ENCODE results near the gene ZNF264. TPM values are rescaled to one million over a fixed set of nuclear protein-coding genes. Genes with fewer than 3 reads are reported as not detected.

The ZNF264 gene
- total RNA-seq, 2 donors from 2014 or later, result 60.0 to 65.4 TPM

DNA sequence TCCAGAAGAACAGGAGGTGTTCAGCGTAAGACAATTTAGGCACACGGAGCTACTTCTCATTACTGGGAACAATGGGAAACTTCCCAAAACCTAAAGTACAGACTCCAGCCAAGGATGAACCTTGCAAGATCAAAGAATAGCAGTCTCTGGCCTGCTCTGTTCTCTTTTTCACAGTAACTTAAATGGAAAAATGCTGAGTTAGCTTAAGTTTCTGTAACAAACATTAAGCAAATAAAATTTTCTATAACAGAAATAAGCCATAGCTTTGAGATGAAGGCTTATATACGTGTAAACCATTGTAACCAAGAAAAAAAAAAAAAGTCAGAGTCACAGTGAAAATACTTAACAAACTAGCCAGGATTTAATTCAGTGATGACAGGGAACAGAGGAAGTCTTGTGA, 70.7 kb downstream of the ZNF264 start:
- Histone ChIP-seq H3K36me3 (peaks cover 22% of the 10 kb centered on the region), H3K4me1 (ENCODE audit: control insufficient read depth in 1 of 2, low read depth in 2 of 2) (no peaks in the 10 kb centered on the region), H3K27me3 (replicated peaks; ENCODE audit: insufficient read depth) (no peaks in the 10 kb centered on the region), H3K27ac (no peak overlapping the region), H3K4me3 (no peak overlapping the region), H3K9me3 (peaks cover 25% of the 10 kb centered on the region)
- ATAC-seq (ENCODE audit: insufficient number of reproducible peaks, low FRiP score, low read depth), result no peak
- DNase-seq (ENCODE audit: low spot score), result no peak
- TF ChIP-seq, protein P1, sequence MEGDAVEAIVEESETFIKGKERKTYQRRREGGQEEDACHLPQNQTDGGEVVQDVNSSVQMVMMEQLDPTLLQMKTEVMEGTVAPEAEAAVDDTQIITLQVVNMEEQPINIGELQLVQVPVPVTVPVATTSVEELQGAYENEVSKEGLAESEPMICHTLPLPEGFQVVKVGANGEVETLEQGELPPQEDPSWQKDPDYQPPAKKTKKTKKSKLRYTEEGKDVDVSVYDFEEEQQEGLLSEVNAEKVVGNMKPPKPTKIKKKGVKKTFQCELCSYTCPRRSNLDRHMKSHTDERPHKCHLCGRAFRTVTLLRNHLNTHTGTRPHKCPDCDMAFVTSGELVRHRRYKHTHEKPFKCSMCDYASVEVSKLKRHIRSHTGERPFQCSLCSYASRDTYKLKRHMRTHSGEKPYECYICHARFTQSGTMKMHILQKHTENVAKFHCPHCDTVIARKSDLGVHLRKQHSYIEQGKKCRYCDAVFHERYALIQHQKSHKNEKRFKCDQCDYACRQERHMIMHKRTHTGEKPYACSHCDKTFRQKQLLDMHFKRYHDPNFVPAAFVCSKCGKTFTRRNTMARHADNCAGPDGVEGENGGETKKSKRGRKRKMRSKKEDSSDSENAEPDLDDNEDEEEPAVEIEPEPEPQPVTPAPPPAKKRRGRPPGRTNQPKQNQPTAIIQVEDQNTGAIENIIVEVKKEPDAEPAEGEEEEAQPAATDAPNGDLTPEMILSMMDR (IDR thresholded peaks at IDR 0.05), result no peak

DNA sequence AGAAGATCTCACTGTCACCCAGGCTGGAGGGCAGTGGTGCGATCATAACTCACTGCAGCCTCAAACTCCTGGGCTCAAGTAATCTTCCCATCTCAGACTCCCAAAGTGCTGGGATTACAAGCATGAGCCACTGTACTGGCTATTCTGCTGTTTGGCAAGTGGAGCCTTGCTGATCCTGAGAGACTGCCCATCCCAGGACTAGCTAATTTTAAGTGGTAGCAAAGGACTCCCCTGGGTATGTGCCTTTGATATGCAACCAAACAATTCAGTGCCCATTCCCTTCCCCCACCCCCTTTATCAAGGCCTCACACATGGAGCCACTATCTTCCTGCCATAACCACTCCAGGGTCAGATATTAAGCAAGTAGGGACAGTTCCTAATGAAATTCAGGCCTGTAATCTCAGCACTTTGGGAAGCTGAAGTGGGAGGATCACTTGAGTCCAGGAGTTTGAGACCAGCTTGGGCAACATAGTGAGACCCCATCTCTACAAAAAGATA, 72.0 kb downstream of the ZNF264 start:
- H3K9me3 ChIP-seq, result peaks cover 23% of the 10 kb centered on the region
- H3K36me3 ChIP-seq, result peaks cover 22% of the 10 kb centered on the region
- TF ChIP-seq, protein P1 (IDR thresholded peaks at IDR 0.05), result no peak

DNA sequence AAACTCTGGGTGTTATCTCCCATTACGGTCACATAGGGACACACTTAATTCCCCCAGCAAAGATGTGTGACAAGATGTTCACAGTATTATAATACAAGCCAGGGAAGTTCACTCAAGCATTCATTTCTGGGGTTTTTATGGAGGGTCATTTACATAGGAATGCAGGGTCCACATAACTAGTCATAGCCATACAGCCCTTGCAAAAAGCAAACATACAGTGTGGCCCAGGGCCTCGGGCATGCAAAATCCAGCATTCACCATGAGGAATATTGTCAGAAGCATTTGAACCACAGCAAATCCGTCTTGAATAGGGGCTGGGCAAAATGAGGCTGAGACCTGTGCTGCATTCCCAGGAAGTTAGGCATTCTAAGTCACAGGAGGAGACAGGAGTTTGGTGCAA, 76.0 kb downstream of the ZNF264 start:
- peaks cover under 1% of the 10 kb centered on the region for H3K9me3 ChIP-seq

More for the DNA sequence above, 72.0 kb downstream of the ZNF264 start:
- Histone ChIP-seq H3K27me3 (replicated peaks; ENCODE audit: insufficient read depth) (no peaks in the 10 kb centered on the region), H3K4me3 (no peak overlapping the region), H3K4me1 (ENCODE audit: control insufficient read depth in 1 of 2, low read depth in 2 of 2) (no peaks in the 10 kb centered on the region), H3K27ac (no peak overlapping the region)
- no peak for DNase-seq (ENCODE audit: low spot score)
- ATAC-seq (ENCODE audit: insufficient number of reproducible peaks, low FRiP score, low read depth), result no peak

DNA sequence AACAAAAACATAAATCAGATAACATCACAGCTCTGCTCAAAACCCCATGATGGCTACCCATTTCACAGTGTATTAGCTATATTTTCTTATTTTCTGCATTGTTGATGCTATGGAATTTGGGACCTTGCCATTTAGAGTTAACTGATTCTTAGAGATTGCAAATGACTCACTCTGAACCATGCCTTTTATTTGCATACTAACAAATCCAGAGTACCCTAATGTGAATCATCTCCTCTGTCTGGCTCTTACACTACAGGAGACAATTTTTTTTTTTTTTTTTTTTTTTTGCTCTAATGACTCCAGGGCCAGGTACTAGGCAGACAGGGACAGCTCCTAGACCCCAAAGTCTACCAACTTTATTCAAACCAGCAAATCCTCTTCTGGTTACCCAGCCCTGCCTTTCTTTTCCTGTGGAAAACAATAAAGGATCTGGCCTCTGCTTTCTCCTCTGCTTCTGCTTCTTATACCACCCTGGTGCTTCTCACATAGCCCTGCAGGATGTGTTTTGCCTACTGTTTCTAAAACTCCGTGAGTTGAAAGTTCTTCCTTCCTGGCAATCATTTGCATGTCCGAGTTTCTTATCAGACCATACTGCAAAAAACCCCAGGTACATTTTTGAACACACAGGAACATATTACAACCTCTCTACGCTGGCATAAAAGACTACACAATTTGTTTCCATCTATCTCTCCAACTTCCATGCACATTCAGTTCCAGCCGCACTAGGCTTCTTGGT, 78.4 kb downstream of the ZNF264 start:
- ATAC-seq (ENCODE audit: insufficient number of reproducible peaks, low FRiP score, low read depth) (no peak), DNase-seq (ENCODE audit: low spot score) (no peak)
- no peaks in the 10 kb centered on the region for H3K9me3 ChIP-seq
- TF ChIP-seq, protein P1 (IDR thresholded peaks at IDR 0.05), result no peak
- H3K4me3 ChIP-seq, result no peak overlapping the region
- no peaks in the 10 kb centered on the region for H3K27me3 ChIP-seq (replicated peaks; ENCODE audit: insufficient read depth)
- no peaks in the 10 kb centered on the region for H3K4me1 ChIP-seq (ENCODE audit: control insufficient read depth in 1 of 2, low read depth in 2 of 2)
- no peak overlapping the region for H3K27ac ChIP-seq
- no peaks in the 10 kb centered on the region for H3K36me3 ChIP-seq

More for the DNA sequence above, 76.0 kb downstream of the ZNF264 start:
- Histone ChIP-seq H3K27me3 (replicated peaks; ENCODE audit: insufficient read depth) (no peaks in the 10 kb centered on the region), H3K4me1 (ENCODE audit: control insufficient read depth in 1 of 2, low read depth in 2 of 2) (no peaks in the 10 kb centered on the region), H3K4me3 (no peak overlapping the region), H3K36me3 (no peaks in the 10 kb centered on the region), H3K27ac (no peak overlapping the region)
- ATAC-seq (ENCODE audit: insufficient number of reproducible peaks, low FRiP score, low read depth) (no peak), DNase-seq (ENCODE audit: low spot score) (no peak)
- TF ChIP-seq, protein P1 (IDR thresholded peaks at IDR 0.05), result no peak

DNA sequence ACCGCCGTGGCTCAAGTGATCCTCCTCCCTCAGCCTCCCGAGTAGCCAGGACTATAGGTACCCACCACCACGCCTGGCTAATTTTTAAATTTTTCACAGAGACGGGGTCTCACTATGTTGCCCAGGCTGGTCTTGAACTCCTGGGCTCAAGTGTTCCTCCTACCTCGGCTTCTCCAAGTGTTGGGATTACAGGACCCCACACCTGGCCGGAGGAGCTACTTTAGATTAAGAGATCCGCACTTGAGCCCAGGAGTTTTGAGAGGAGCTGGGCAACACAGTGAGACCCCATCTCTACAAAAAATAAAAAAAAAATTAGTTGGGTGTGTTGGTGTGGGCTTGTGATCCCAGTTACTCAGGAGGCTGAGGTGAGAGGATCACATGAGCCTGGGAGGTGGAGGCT, 80.0 kb downstream of the ZNF264 start:
- H3K4me3 ChIP-seq, result no peak overlapping the region
- TF ChIP-seq, protein P1 (IDR thresholded peaks at IDR 0.05), result no peak

More for the DNA sequence above, 80.0 kb downstream of the ZNF264 start:
- ATAC-seq (ENCODE audit: insufficient number of reproducible peaks, low FRiP score, low read depth) (no peak), DNase-seq (ENCODE audit: low spot score) (no peak)
- Histone ChIP-seq H3K9me3 (no peaks in the 10 kb centered on the region), H3K27ac (no peak overlapping the region), H3K36me3 (no peaks in the 10 kb centered on the region), H3K4me1 (ENCODE audit: control insufficient read depth in 1 of 2, low read depth in 2 of 2) (no peaks in the 10 kb centered on the region), H3K27me3 (replicated peaks; ENCODE audit: insufficient read depth) (no peaks in the 10 kb centered on the region)

Other genes starting within 250 kb of the ZNF264 start
- gene USP29, start 71.5 kb upstream of the ZNF264 start, total RNA-seq, result not detected
- gene ZIM3, start 46.3 kb upstream of the ZNF264 start, total RNA-seq, result not detected
- not detected for gene DUXA, start 24.0 kb upstream of the ZNF264 start, total RNA-seq
- gene AURKC, start 39.5 kb downstream of the ZNF264 start, total RNA-seq, result 1 to 10 TPM; 1.1 to 2.2 TPM
- 10 to 100 TPM; 23.0 to 30.7 TPM for gene ZNF805, start 49.1 kb downstream of the ZNF264 start, total RNA-seq
- 100 to 1,000 TPM in 1 of 2 donors, 10 to 100 TPM in 1; 81.4 to 118 TPM for gene ZNF460, start 89.0 kb downstream of the ZNF264 start, total RNA-seq
- gene ZNF543, start 129.0 kb downstream of the ZNF264 start, total RNA-seq, result 1 to 10 TPM; 7.6 to 9.7 TPM
- 1 to 10 TPM; 6.2 to 7.5 TPM for gene ZNF304, start 159.8 kb downstream of the ZNF264 start, total RNA-seq
- 1 to 10 TPM; 2.0 to 9.5 TPM for gene TRAPPC2B, start 172.1 kb downstream of the ZNF264 start, total RNA-seq
- 1 to 10 TPM in 1 of 2 donors, under 1 TPM in 1; 0.68 to 3.4 TPM for gene ZNF547, start 172.1 kb downstream of the ZNF264 start, total RNA-seq
- 10 to 100 TPM; 48.2 to 49.1 TPM for gene ZNF548, start 198.4 kb downstream of the ZNF264 start, total RNA-seq
- gene ZNF17, start 219.7 kb downstream of the ZNF264 start, total RNA-seq, result 10 to 100 TPM; 11.2 to 17.5 TPM
- 10 to 100 TPM in 1 of 2 donors, 1 to 10 TPM in 1; 3.0 to 19.2 TPM for gene ZNF749, start 243.8 kb downstream of the ZNF264 start, total RNA-seq

Measured in thoracic aorta (tissue), 2 donors.